ENCODE measurements around the gene LRIG1. TPM values are rescaled to one million over a fixed set of nuclear protein-coding genes. Genes with fewer than 3 reads are reported as not detected.

The LRIG1 gene
- total and polyA plus RNA-seq, 9 of the 15 experiments (the other 6 are each of a cell fraction or from before 2014, with no cell fraction given), result 0.05 to 0.38 (median 0.13) TPM; not detected in 3

DNA sequence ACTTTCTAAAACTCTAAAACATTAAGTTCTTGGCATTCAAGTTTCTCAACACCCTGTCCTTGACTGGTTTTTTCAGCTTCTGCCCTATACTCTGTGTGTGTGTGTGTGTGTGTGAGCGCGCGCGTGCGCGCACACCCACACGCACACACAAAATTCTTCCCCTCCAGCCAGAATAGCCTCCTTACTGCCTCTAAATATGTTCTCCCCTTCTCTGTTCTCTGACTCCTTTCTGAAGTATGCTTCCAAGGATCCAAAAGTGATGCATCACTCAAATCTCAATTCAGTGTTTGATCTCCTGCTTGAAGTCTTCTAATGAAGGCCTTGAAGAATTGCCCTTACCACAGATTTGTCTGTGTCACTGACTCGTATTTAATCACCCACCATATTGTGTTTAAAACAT, 150.2 kb downstream of the LRIG1 start:
- Histone ChIP-seq H3K9me3 (replicated peaks; ENCODE audit: control insufficient read depth, insufficient read depth, low read depth, low read length) (no peaks in the 10 kb centered on the region), H3K9ac (ENCODE audit: insufficient read depth in 1 of 2, low read depth in 2 of 2, low read length in 2 of 2) (no peak overlapping the region), H2AFZ (ENCODE audit: low read depth, low read length) (no peak overlapping the region), H4K20me1 (replicated peaks; ENCODE audit: control insufficient read depth, insufficient read depth, low read length) (no peaks in the 10 kb centered on the region; the same call in 1 of the 2 replicates), H3K36me3 (ENCODE audit: control insufficient read depth, insufficient read depth, low read length) (no peaks in the 10 kb centered on the region), H3K4me3 (no peak overlapping the region), H3K4me2 (ENCODE audit: insufficient read depth, low read length) (no peak overlapping the region), H3K9me1 (ENCODE audit: control insufficient read depth, insufficient read depth, low read length) (no peaks in the 10 kb centered on the region), H3K4me1 (replicated peaks in 1 of 2; ENCODE audit: control insufficient read depth in 2 of 2, insufficient read depth in 2 of 2, low read length in 2 of 2) (no peaks in the 10 kb centered on the region), H3K27ac (ENCODE audit: extremely low read depth, low read depth, low read length) (no peak overlapping the region), H3K27me3 (ENCODE audit: control insufficient read depth in 2 of 2, insufficient read depth in 2 of 2, low read length in 2 of 2) (no peaks in the 10 kb centered on the region), H3K79me2 (ENCODE audit: control insufficient read depth, insufficient read depth, low read length) (no peaks in the 10 kb centered on the region)
- 54% methylated on average over 2 of the region's 8 CpGs for WGBS (ENCODE audit: insufficient coverage, low coverage, missing lambda C conversion rate)
- ChIA-PET CTCF (ENCODE audit: low intra/inter-chr PET ratio) (no interaction called here), POLR2A (interaction anchor here (0.7 kb wide), 1 partner anchor 51 kb away, joined by 3 read pairs; no protein-coding TSS in a partner anchor)
- no TSS peak for BruUV-seq (replicated peaks)
- DNase-seq (ENCODE audit: extremely low read depth in 1 of 4, low spot score in 3 of 4) (no peak), ATAC-seq (no peak), FAIRE-seq (no peak)
- TF ChIP-seq TAL1 (IDR thresholded peaks at IDR 0.05) (no peak), DACH1 (IDR thresholded peaks at IDR 0.05; ENCODE audit: partially characterized antibody) (no peak), E2F5 (CRISPR knock-in tag; IDR thresholded peaks at IDR 0.05) (no peak), IRF9 (tag; IDR thresholded peaks at IDR 0.05) (no peak), ZSCAN32 (CRISPR knock-in tag; IDR thresholded peaks at IDR 0.05) (no peak), ELF2 (CRISPR knock-in tag; IDR thresholded peaks at IDR 0.05) (no peak)
- TF ChIP-seq, protein P1, sequence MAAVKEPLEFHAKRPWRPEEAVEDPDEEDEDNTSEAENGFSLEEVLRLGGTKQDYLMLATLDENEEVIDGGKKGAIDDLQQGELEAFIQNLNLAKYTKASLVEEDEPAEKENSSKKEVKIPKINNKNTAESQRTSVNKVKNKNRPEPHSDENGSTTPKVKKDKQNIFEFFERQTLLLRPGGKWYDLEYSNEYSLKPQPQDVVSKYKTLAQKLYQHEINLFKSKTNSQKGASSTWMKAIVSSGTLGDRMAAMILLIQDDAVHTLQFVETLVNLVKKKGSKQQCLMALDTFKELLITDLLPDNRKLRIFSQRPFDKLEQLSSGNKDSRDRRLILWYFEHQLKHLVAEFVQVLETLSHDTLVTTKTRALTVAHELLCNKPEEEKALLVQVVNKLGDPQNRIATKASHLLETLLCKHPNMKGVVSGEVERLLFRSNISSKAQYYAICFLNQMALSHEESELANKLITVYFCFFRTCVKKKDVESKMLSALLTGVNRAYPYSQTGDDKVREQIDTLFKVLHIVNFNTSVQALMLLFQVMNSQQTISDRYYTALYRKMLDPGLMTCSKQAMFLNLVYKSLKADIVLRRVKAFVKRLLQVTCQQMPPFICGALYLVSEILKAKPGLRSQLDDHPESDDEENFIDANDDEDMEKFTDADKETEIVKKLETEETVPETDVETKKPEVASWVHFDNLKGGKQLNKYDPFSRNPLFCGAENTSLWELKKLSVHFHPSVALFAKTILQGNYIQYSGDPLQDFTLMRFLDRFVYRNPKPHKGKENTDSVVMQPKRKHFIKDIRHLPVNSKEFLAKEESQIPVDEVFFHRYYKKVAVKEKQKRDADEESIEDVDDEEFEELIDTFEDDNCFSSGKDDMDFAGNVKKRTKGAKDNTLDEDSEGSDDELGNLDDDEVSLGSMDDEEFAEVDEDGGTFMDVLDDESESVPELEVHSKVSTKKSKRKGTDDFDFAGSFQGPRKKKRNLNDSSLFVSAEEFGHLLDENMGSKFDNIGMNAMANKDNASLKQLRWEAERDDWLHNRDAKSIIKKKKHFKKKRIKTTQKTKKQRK (IDR thresholded peaks at IDR 0.05; ENCODE audit: borderline replicate concordance, low read depth, low read length), result no peak
- in situ Hi-C loops (cut with MboI) (no loop called here), intact Hi-C loops (cut with micrococcal nuclease) (no loop called here)
